Measurements from ENCODE around the gene MAST4.

DNA sequence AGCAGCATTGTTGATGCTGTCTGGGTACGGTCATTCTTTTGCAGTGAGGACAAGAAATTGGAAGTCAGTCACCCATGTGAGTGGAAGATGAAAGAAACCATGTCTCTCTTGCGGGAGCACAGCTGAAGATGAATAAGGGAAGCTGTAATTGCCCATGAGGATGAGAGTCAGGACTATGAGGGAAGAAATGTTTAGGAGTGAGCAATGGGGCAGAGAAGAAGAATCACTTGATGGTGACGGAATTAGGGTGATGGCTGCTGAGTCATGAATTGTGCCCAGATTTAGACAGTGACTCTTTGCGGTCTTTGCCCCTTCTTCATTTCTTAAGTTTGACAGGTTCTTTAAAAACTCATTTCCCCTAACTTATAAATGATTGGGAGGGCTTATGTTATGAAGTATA is 183.3 kb downstream of the MAST4 start:
- TF ChIP-seq SMC3 (IDR thresholded peaks at IDR 0.05) = no peak
- TF ChIP-seq MAFK (IDR thresholded peaks at IDR 0.05; ENCODE audit: partially characterized antibody) = no peak

Data from A549 (cell line).